Stimulated activated CD4-positive, alpha-beta T cell treated with anti-CD3 and anti-CD28 coated beads, Interleukin-15, amount 100 ng/mL, for 1 hour (primary cell): Measurements from ENCODE around the gene SLC16A8.
"Not testable (repeated sequence)": the region's sequence is repeated elsewhere in the genome, so short reads cannot be mapped to it uniquely, and the experiment has no call there.

Source experiments
- DNase-seq, 2 donors: peaks; one replicate each; pipeline ENCODE4 v3.0.0-alpha.2; 2020; ENCODE audit warnings: low read depth in 1 of 2, low spot score in 1 of 2

The SLC16A8 gene

DNA sequence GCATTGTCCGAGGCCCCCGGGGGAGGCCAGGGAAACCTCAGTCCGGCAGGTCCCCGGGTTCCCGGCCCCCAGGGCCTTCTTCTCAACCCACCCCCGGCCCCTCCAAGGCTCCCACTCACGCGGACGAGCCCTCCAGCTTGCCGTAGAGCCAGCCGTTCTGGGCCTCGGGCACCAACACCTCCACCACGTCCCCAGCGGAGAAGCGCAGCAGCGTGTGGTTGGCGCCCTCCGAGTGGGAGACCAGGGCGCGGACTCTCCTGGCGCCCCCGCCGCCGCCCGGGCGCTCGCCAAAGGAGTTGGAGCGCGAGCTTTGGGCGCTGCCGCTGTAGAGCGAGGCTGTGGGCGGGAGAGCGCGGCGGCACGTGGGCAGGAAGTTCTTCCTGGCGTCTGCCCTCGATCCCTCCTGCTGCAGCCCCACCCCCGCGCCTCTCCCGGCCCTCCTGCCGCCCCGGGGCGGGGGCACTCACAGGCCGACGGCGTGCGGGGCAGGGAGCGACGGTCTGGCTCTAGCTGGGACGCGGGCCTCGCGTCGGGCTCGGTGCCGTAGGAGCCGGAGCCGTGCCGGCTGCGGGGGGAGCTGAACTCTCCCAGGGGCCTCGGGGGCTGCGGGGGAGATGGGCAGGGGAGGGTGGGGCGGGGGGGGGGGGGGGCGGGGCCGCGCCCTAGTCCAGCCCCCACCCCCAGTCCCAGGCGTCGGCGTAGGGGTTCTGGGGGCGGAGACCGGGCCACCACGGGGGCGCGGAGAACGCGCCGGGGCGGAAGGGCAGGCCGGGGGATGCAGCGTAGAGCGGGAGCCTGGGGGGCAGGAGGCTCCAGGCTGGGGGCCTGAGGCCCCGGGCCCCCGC lies 4.9 kb upstream of the SLC16A8 start:
- DNase-seq = no peak

GRCh38 chr22:38087855-38088254 lies 3.9 kb upstream of the SLC16A8 start:
- DNase-seq = no peak

DNA sequence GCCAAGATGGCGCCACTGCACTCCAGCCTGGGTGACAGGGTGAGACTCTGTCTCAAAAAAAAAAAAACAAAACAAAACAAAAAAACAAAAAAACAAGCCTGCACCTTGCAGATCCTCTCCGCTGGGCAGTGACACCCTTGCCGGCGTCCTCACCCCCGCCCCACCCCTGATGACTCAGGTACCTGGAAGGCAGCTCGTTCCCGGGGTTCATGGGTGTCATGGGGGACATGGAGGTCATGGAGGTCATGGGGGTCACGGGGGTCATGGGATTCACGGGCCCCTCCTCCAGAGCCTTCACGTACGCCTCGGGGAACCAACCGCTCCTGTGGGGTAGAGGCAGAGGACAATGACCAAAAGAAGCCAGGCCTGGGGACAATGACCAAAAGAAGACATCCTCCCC lies 3.0 kb upstream of the SLC16A8 start:
- no peak for DNase-seq

- DNase-seq = no peak
These were observed 2.2 kb upstream of the SLC16A8 start for GRCh38 chr22:38086001-38086845.

DNA sequence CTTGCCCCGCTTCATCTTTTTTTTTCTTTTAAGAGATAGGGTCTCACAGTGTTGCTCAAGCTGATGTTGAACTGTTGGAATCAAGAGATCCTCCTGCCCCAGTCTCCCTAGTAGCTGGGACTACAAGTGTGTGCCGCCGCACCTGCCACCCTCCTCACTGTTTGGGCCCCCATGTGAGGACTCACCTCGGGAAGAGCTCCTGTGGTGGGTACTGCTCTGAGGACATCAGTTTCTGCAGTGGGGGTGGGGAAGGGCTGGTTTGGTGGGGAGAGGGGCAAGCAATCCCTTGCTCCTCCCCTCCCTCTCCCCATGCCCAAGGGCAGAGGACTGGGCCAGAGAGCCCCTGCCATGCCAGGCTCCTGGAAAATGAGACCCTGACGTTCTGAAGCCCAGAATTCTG lies 1.5 kb upstream of the SLC16A8 start:
- no peak for DNase-seq

GRCh38 chr22:38085056-38085455 lies 1.1 kb upstream of the SLC16A8 start:
- no peak for DNase-seq

DNA sequence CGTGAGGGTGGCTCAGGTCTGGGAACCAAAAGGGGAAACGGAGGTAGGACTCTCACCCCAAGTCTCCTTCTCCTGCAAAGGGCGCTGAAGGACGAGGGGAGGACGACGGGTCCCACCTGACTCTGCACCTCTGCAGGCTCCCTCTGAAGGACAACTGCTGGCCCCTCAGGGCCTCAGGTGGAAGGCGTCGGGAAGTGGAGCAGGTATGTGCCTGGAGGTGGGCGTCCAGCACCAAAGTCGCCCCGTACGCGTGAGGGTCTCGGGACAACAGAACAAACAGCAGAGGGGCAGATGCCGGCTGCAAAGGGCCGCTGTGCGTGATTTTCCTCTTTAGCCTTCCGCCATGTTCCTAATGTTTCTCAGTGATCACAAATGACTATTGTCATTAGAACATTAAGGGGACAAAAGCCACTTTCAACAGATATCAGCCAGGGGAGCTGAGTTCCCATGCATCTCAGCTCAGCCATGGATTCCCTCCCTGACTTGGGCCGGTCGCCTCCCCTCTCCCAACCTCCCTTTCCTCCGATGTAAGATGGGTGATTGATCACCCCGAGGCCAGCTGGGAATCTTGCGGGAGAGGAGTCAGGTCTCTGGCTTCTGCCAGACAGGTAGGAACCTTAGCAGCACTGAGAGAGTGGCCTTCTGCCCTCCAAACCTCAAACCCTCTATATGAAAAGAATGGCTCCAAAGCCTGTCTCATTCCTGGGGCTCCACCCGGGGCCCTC lies 836 bp downstream of the SLC16A8 start:
- DNase-seq = no peak

GRCh38 chr22:38081941-38082828 lies 1.8 kb downstream of the SLC16A8 start:
- no peak for DNase-seq

DNA sequence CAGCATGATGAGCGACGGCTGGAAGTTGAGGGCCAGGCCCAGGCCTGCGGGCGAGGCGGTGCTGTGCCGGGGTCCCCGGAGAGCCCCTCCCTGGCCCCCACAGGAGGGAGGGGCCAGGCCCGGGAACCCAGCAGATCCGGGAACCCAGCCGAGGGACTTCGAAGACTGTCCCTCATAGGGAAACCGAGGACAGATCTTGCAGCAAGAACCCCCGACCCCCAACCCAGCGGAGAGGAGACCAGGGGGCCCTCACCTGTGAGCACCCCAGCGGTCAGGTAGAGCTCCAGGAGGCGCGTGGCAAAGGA lies 2.4 kb downstream of the SLC16A8 start:
- no peak for DNase-seq

DNA sequence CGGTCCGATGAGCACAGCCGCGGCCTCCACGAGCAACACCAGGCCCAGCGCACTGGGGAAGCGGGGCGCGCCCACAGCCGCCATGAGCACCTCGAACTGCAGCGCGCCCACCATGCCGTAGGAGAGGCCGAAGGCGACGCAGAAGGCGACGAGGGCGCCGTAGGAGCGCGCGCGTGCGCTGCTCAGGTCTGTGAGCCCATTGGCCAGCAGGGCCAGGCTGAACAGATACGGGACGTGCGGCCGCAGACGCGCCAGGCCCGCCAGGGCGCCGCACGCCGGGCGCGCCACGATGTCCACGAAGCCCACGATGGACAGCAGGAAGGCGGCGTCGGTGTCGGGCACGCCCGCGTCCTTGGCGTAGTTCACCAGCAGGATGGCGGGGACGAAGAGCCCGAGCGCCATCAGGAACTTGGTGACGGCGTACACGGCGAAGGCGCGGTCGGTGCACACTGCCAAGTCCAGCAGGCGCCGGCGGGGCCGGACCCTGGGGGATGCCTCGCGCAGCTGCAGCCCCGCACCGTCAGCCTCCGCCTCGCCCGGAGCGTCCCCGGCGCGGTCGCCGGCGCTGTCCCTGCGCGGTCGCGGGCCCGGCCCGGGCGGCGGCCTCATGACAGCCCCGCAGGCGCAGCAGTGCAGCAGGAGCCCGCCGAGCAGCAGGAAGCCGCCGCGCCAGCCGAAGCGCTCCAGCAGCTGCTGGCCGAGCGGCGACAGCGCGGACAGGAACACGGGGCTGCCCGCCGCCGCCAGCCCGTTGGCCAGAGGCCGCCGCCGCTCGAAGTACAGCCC lies 2.9 kb downstream of the SLC16A8 start:
- no peak for DNase-seq

DNA sequence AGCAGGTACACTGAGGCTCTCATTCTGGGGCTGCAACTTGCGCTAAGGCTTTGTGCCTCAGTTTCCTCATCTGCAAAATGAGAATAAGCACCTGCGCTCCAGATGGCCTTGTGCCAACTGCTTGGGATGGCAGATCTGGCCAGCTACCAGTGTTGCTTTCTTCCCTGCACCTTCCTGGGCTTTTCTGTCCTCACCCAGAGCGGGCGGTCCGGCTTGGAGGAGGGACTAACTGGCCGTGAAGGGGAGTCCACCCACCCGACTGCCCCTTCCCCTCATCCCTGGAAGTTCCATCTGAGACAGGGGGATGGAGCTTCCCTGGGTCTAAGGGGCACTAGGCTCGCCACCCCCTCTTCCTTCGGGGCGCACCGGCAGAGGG lies 3.5 kb downstream of the SLC16A8 start:
- DNase-seq = no peak

GRCh38 chr22:38079804-38080203 lies 4.2 kb downstream of the SLC16A8 start:
- no peak for DNase-seq

DNA sequence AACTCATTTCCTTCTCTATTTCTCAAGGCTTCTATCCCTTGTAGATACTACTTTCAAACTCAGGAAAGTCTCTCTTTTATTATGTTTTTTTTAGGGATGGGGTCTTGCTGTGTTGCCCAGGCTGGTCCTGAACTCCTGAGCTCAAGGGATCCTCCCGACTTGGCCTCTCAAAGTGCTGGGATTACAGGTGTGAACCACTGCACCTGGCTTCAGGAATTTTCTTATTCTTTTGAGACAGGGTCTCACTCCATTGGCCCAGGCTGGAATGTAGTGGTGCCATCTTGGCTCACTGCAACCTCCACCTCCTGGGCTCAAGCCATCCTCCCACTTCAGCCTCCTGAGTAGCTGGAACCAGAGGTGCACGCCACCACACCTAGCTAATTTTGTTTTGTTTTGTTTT lies 4.8 kb downstream of the SLC16A8 start:
- not testable (repeated sequence) for DNase-seq

DNA sequence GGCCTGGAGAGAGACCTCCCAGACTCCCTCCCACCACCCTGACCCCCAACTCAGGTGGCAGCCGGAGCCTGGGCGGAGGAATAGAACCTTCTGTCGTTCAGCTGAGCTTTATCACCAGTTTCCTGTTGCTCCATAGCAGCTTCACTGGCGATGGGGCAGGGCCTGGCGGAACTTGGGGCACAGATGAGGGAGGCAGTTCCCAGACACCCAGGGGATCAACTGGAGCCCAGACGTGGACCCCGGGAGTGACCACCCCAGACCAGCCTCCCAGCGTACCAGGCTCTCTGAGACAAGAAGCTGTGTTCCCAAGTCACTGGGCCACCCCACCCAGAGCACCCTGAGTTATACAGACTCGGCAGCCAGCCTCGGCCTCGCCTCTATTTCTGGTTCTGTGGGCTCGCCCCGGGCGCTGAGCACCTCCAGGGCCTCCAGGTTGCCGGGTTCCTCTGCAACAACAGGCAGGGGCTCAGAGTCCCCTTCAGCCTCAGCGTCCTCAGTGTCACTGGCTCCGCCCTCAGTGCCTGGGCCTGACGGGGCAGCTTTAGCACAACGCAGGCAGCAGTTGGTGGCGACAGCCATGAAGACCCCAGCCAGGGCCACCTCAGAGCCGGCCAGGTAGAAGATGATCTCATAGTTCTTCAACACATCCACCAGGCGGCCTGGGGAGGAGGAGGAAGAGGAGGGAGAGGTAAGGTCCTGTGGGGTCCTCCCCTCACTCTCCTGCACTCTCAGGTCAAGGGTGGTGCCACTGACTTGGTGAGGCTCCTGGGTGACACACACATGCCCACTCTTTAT lies 5.7 kb downstream of the SLC16A8 start:
- no peak for DNase-seq

DNA sequence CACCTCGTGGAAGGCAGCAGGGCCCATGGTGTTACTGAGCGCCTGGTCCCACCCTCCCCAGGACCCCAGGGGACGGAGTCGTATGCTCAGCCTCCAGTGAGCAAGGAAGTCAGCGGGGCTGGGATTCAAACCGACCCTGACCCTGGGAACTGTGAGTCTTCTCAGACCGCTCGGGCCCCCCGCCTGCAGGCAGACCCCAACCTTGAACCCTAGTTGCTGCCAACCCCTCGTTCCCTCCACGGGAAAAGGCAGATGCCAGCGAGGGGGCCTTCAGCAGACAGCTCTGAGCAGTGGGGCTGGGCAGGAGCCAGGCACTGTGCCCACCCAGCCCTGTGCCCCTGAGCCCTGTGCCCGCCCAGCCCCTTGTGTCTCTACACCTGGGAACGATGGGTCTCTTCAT lies 6.4 kb downstream of the SLC16A8 start:
- no peak for DNase-seq

DNA sequence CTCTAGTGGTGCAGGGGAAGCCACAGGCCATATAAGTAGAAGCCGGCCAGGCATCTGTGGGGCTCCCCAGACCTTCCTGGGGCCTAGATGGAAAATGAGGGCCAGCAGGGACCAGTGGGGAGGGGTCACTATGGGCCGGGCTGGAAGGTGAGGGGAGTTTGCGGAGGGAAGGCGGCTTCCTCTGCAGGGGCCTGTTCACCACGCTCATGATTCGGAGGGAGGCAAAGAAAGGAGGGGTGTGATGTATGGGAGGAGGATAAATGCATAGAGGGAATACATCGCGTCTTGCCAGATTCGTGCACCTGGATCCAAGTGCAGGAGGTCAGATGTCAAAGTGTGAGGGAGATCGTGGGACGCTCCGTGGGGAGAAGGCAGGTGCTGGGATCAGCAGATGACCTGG lies 6.9 kb downstream of the SLC16A8 start:
- no peak for DNase-seq

GRCh38 chr22:38075961-38076360 lies 8.0 kb downstream of the SLC16A8 start:
- no peak for DNase-seq

GRCh38 chr22:38075105-38075825 lies 8.7 kb downstream of the SLC16A8 start:
- no peak for DNase-seq
